ENCODE data around the gene LDLRAD4.

The LDLRAD4 gene

DNA sequence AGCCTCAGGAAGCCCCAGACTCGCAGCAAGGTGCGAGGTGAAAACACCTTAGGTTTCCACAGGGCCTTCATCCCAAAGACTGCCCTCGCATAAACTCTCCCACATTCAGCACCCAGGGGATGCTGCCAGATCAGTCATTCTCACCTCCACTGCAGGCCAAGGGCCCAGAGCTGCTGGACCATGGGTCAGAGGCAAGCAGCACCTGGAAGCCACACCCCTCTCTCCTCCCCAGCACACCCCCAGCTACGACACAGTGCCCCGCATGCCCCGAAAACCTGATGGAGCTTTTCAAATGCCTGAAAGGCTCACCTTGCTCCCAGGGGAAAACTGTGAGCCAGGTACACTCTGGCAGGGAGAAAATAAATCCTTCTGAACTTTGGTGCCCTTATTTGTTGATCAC, 31.9 kb upstream of the LDLRAD4 start:
- H3K4me1 Mint-ChIP-seq: peaks cover 2% of the 10 kb centered on the region
- CTCF ChIA-PET: no interaction called here
- no peaks in the 10 kb centered on the region for H3K9me3 Mint-ChIP-seq
- no peak for DNase-seq
- H3K27me3 Mint-ChIP-seq: peaks cover 24% of the 10 kb centered on the region
- H3K27ac Mint-ChIP-seq: no peak overlapping the region
- H3K36me3 Mint-ChIP-seq: no peaks in the 10 kb centered on the region
- H3K4me3 Mint-ChIP-seq: no peak overlapping the region

DNA sequence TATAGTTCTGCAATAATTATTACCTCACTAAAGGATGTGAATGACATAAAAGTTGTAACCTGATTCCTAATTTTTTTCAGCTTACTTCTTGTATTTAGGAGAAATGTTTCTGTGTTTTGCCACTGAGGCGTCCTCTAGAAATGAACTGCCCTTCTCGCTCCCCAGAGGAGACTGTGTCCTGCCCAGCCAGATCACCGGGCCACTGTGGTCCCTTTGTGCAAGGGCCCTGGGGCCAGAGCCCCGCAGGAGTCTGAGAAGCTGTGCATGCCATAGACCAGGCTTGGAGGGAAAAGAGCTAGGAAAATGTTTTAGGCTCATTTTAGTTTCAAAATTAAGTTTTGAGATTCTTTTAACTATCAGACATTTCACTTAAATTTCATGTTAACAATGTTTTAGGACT, 31.1 kb upstream of the LDLRAD4 start:
- CTCF ChIA-PET: no interaction called here
- no peak overlapping the region for H3K4me3 Mint-ChIP-seq

DNA sequence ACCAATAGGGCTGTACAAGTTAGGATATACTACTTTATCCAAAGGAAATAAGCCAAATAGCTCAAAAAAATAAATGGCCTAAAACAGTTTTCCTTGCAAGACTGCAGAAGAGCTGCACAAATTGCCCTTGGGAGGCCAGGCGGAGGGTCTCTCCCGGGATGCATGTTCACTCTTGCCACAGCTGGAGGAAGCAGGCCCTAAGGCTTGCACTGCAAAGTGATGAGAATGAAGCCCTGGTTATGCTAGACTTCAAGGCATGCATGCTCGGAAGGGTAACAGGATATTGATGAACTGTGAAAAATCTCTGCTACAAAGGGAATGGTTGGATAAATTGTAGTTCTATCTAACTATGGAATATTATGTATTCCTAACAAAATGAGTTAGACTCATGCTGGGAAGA, 27.5 kb upstream of the LDLRAD4 start:
- H3K4me3 Mint-ChIP-seq: no peak overlapping the region
- no peak overlapping the region for H3K27ac Mint-ChIP-seq
- no peak for DNase-seq
- no peaks in the 10 kb centered on the region for H3K9me3 Mint-ChIP-seq
- H3K27me3 Mint-ChIP-seq: peaks cover 32% of the 10 kb centered on the region
- CTCF ChIA-PET: no interaction called here
- H3K36me3 Mint-ChIP-seq: no peaks in the 10 kb centered on the region
- H3K4me1 Mint-ChIP-seq: no peaks in the 10 kb centered on the region

More for the DNA sequence above, 31.1 kb upstream of the LDLRAD4 start:
- Mint-ChIP-seq H3K4me1 (no peaks in the 10 kb centered on the region), H3K27me3 (peaks cover 24% of the 10 kb centered on the region), H3K36me3 (no peaks in the 10 kb centered on the region), H3K27ac (no peak overlapping the region), H3K9me3 (no peaks in the 10 kb centered on the region)
- DNase-seq: no peak

DNA sequence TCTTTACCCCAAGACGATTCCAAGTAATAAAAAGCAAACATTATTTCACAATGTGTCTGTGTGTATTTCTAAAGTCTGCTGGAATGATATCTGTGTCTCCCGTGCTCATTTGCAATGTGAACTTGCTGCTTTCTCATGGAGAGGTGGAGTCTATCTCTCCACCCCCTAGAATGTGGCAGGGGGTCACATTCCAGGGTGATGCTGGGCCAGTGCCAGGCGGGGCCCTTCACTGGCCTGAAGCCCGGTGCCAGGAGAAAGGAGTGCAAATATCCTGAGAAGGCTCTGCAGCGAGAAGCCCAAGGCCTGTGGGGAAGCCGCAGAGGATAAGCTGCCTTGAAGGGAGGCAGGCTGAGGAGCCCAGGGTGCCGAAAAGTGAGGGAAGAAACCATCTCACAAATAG, 26.8 kb upstream of the LDLRAD4 start:
- no peak overlapping the region for H3K4me3 Mint-ChIP-seq
- CTCF ChIA-PET: interaction anchor here (1.2 kb wide), 1 partner anchor 24 kb away, joined by 3 read pairs; no protein-coding TSS in a partner anchor
- H3K27me3 Mint-ChIP-seq: peaks cover 28% of the 10 kb centered on the region
- H3K4me1 Mint-ChIP-seq: no peaks in the 10 kb centered on the region
- no peaks in the 10 kb centered on the region for H3K36me3 Mint-ChIP-seq
- no peak overlapping the region for H3K27ac Mint-ChIP-seq
- DNase-seq: no peak
- no peaks in the 10 kb centered on the region for H3K9me3 Mint-ChIP-seq

DNA sequence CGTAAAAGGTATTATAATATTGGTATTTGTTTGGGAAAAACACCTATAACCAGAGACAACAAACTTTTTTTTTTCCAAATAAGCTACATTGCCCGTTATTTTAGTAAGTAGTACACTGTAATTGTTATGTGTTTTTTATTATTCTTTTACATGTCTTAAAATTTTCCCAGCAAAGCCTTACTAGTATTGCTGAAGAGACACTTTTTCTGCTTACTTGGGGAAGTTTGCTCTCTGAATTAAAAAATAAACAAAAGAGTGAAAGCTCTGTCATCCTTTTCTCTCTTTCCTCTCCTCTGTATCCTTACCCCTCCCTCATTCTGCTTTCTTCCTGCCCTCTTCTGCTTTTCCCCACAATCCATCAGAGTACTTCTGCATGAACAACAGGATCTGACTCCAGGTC, 25.6 kb upstream of the LDLRAD4 start:
- Mint-ChIP-seq H3K4me3 (no peak overlapping the region), H3K36me3 (no peaks in the 10 kb centered on the region), H3K4me1 (no peaks in the 10 kb centered on the region), H3K27ac (no peak overlapping the region), H3K27me3 (peaks cover 21% of the 10 kb centered on the region), H3K9me3 (no peaks in the 10 kb centered on the region)
- CTCF ChIA-PET: interaction anchor here (1.2 kb wide), 1 partner anchor 23 kb away, joined by 3 read pairs; no protein-coding TSS in a partner anchor
- no peak for DNase-seq

DNA sequence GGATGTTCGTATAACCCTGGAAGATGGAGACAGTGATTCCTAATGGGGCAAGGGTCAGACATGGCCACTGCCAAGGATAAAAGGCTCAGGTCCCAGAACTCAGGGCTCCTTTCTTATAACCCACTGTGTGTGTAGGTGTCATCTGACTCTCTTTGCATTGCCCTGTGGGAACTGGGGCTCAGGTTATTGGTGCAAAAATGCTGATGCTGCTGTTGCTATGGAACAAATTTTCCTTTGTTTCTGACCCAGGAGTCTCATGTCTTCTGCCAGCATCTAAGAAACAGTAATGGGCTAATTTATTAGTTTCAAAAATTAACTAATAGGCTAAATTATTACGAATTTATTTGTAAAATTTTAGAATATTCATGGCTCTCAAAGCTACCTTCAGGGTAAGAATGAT, 24.3 kb upstream of the LDLRAD4 start:
- Mint-ChIP-seq H3K4me3 (no peak overlapping the region), H3K9me3 (peaks cover 7% of the 10 kb centered on the region), H3K27me3 (peaks cover 28% of the 10 kb centered on the region), H3K4me1 (no peaks in the 10 kb centered on the region), H3K27ac (no peak overlapping the region), H3K36me3 (peaks cover 3% of the 10 kb centered on the region)
- CTCF ChIA-PET: no interaction called here
- no peak for DNase-seq

DNA sequence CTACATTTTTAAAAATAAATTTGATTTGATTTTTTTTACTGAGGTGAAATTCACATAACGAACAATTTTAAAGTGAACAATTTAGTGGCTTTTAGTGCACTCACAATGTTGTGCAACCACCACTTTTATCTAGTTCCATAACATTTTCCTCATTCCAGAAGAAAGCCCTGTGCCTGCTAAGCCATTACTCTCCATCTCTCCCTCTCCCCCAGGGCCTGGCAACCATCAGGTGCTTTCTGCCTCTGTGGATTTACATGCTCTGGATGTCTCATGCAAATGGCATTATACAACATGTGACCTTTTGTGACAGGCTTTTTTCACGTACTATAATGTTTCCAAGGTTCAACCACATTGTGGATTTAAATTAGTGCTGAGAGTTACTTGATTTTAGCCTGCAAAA, 19.9 kb upstream of the LDLRAD4 start:
- H3K27me3 Mint-ChIP-seq: peaks cover 39% of the 10 kb centered on the region
- no peak overlapping the region for H3K4me3 Mint-ChIP-seq
- no peak overlapping the region for H3K27ac Mint-ChIP-seq
- H3K4me1 Mint-ChIP-seq: no peaks in the 10 kb centered on the region
- H3K9me3 Mint-ChIP-seq: peaks cover 22% of the 10 kb centered on the region
- CTCF ChIA-PET: no interaction called here
- DNase-seq: no peak
- H3K36me3 Mint-ChIP-seq: peaks cover 9% of the 10 kb centered on the region

DNA sequence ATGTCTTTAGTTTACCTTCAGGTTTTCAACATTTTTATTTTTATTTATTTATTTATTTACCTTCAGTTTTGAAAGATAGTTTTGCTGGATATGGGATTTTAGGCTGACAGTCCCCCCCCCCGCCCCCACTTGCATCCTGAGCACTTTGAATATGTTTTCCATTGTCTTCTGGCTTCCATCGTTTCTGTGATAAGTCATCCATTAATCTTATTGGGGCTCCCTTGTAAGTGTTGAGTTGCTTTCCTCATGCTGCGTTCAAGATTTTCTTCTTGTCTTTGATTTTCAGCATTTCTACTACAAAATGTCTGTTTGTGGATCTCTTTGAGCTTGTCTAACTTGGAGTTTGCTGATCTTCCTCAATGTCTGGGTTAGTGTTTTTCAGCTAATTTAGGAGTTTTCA, 19.4 kb upstream of the LDLRAD4 start:
- Mint-ChIP-seq H3K4me1 (no peaks in the 10 kb centered on the region), H3K36me3 (peaks cover 9% of the 10 kb centered on the region), H3K27me3 (peaks cover 42% of the 10 kb centered on the region), H3K9me3 (peaks cover 22% of the 10 kb centered on the region), H3K4me3 (no peak overlapping the region), H3K27ac (no peak overlapping the region)
- no peak for DNase-seq
- CTCF ChIA-PET: no interaction called here

DNA sequence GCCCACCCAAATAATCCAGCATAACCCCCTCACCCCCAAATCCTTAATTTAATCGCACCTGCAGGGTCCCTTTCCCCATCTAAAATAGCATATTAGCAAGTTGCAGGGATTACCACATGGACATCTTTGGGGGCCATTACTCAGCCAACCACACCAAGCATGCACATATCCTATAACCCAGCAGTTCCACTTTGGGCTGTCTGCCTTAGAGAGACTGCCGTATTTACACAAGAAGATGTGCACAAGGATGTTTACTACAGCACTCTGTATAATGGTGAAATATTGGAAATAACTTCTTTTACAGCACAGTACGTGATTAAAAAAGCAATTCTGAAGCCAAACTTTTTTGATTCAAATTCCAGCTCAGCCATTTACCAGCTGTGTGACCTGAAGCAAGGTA, 17.3 kb upstream of the LDLRAD4 start:
- H3K4me3 Mint-ChIP-seq: no peak overlapping the region
- peaks cover 9% of the 10 kb centered on the region for H3K36me3 Mint-ChIP-seq
- peaks cover 47% of the 10 kb centered on the region for H3K27me3 Mint-ChIP-seq
- no peak for DNase-seq
- no peak overlapping the region for H3K27ac Mint-ChIP-seq
- CTCF ChIA-PET: interaction anchor here (0.5 kb wide), 1 partner anchor 929 kb away, joined by 3 read pairs; no protein-coding TSS in a partner anchor
- no peaks in the 10 kb centered on the region for H3K4me1 Mint-ChIP-seq
- H3K9me3 Mint-ChIP-seq: peaks cover 22% of the 10 kb centered on the region

DNA sequence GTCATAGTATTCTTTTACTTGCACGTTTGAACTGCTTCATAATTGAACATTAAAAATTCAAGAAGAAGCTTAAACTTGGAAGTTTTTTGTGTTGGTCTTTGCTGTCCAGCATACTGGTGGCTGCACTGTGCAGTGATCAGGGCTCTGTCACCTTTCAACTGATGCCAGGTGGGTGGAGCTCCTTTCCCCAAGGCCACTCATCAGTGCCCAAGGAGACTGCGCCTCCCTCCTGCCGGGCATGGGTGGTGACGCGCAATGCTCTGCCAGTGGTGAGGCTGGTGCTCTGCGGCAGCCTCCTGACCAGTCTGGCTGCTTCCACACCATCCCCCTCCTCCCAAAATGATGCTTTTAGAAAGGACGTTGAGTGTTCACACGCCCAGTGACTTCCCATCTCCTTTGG, 16.0 kb upstream of the LDLRAD4 start:
- no peak overlapping the region for H3K4me3 Mint-ChIP-seq
- H3K27me3 Mint-ChIP-seq: peaks cover 54% of the 10 kb centered on the region
- peaks cover 7% of the 10 kb centered on the region for H3K4me1 Mint-ChIP-seq
- CTCF ChIA-PET: no interaction called here
- no peak overlapping the region for H3K27ac Mint-ChIP-seq
- no peak for DNase-seq
- peaks cover 9% of the 10 kb centered on the region for H3K36me3 Mint-ChIP-seq
- H3K9me3 Mint-ChIP-seq: peaks cover 22% of the 10 kb centered on the region

DNA sequence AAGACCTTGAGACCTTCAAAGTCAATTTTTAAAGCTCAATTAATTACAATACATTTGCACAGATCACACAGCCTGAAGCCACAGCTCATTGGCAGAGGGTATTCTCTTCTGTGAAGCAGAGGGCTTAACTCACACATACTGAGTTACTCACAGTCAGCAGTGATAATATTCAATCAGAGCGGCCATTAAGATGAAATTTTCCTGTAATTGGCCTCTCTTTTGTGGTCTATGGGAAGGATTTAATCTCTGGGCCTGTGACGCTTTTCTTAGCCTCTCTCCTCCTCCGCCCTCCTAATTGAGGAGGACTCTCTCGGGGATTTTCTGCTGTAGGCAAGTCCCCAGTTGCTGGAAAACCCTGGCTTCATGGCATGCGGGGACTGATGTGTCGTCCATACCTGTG, 12.3 kb upstream of the LDLRAD4 start:
- H3K36me3 Mint-ChIP-seq: no peaks in the 10 kb centered on the region
- no peak overlapping the region for H3K4me3 Mint-ChIP-seq
- H3K27me3 Mint-ChIP-seq: peaks cover 52% of the 10 kb centered on the region
- no peak overlapping the region for H3K27ac Mint-ChIP-seq
- H3K4me1 Mint-ChIP-seq: peaks cover 12% of the 10 kb centered on the region
- CTCF ChIA-PET: no interaction called here
- no peak for DNase-seq
- no peaks in the 10 kb centered on the region for H3K9me3 Mint-ChIP-seq

DNA sequence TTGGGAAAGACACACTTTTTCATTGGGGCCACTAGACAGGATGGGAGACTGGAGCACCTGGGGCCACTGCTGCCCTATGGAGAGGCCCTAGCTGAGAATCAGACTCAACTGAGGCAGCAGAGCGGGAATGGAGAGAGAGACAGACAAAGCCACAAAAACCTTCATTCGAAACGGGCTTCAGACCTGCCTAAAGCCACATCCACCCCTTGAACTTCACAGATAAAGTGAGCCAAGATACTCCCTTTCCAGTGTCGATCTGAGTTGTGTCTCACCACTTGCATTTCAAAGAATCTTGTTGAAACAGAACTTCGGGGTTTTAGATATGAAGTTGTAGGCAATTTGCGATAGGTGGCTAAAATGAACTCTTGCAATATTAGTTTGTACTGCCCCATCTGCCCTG, 11.3 kb upstream of the LDLRAD4 start:
- CTCF ChIA-PET: no interaction called here
- no peak for DNase-seq
- H3K4me3 Mint-ChIP-seq: no peak overlapping the region
- no peaks in the 10 kb centered on the region for H3K36me3 Mint-ChIP-seq
- H3K9me3 Mint-ChIP-seq: no peaks in the 10 kb centered on the region
- peaks cover 52% of the 10 kb centered on the region for H3K27me3 Mint-ChIP-seq
- H3K4me1 Mint-ChIP-seq: peaks cover 12% of the 10 kb centered on the region
- no peak overlapping the region for H3K27ac Mint-ChIP-seq

DNA sequence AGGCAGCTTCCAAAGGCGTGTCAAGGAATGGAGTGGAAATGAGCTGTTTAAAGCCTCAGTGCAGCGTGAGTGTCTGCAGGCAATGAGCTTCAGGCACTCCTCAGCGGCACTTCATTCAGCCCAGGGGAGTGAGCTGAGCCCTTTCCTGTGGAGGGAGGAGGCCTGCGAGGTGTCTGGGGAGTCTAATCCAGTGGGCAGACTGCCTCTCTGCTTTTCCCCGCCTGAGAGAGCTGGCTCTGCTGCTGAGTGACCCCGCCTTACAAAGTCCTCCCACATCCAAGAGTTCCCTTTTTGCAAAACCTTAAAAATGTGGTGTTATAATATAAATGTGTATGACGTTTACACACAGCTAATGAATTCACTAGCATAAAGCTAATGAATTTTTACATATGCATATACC, 7.0 kb upstream of the LDLRAD4 start:
- no peak overlapping the region for H3K4me3 Mint-ChIP-seq
- H3K4me1 Mint-ChIP-seq: peaks cover 18% of the 10 kb centered on the region
- no peak for DNase-seq
- H3K36me3 Mint-ChIP-seq: no peaks in the 10 kb centered on the region
- H3K9me3 Mint-ChIP-seq: no peaks in the 10 kb centered on the region
- CTCF ChIA-PET: interaction anchor here (1.2 kb wide), 1 partner anchor 346 kb away, joined by 3 read pairs; no protein-coding TSS in a partner anchor
- H3K27ac Mint-ChIP-seq: no peak overlapping the region
- H3K27me3 Mint-ChIP-seq: peaks cover 60% of the 10 kb centered on the region

DNA sequence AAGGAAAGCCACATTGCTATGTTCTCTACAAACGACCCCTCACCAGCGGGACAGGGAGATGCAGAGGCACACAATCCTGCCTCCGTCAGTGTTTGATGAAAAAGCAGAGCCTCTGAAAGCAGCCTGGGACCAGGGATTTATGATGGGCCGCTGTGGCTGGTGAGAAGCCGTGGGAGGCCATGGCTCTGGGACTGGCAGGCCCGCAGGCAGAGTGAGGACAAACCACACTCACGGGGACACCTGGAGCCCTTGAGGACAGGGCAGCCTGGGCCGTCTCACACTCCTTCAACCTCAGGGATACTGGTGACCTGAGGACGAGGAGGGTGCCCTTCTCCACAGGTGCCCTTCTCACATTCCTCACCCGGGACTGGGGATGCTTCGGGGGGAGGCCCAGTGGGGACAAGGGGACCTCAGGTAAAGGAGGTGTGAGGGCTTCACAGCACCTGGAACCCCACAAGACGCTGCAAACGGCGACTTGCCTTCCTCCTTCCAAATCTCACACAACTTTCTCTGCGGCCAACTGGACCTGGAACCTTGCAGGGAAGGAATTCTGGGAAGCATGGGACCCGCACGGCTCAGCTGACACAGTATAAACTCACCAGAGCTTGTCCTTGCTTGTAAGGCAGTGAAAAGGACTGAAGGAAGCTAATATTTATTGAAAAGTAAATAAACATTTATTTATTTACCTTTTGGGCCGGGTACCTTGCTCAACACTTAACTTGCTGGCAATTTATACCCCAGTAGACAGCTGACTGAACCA, 5.3 kb upstream of the LDLRAD4 start:
- no peaks in the 10 kb centered on the region for H3K36me3 Mint-ChIP-seq
- no peak overlapping the region for H3K4me3 Mint-ChIP-seq
- H3K4me1 Mint-ChIP-seq: peaks cover 10% of the 10 kb centered on the region
- H3K9me3 Mint-ChIP-seq: no peaks in the 10 kb centered on the region
- CTCF ChIA-PET: interaction anchor here (1.2 to 1.3 kb wide), 2 partner anchors 345 to 417 kb away, joined by 3 to 4 read pairs; no protein-coding TSS in a partner anchor
- no peak for DNase-seq
- H3K27me3 Mint-ChIP-seq: peaks cover 52% of the 10 kb centered on the region
- no peak overlapping the region for H3K27ac Mint-ChIP-seq

DNA sequence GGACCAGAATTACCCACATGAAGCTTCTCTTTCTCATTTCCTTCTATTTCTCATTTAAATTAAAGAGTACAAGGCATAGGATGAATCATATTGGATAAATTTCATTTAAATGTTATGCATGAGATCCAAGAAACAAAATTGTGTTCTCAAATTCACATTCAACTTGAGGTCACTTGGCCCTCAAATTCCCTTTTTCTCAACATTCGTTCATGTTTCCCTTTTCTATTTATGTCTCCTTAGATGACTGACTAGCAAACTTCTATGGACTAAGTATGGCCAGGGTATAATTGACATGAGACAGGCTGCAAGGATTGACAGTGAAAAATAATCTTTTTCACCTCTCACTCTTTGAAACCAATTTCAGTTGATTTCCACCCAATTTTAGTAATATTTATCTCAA, 4.0 kb upstream of the LDLRAD4 start:
- H3K27ac Mint-ChIP-seq: no peak overlapping the region
- no peaks in the 10 kb centered on the region for H3K9me3 Mint-ChIP-seq
- peaks cover 48% of the 10 kb centered on the region for H3K27me3 Mint-ChIP-seq
- H3K4me3 Mint-ChIP-seq: no peak overlapping the region
- CTCF ChIA-PET: no interaction called here
- no peaks in the 10 kb centered on the region for H3K36me3 Mint-ChIP-seq
- peaks cover 19% of the 10 kb centered on the region for H3K4me1 Mint-ChIP-seq
- DNase-seq: no peak

Measured in activated naive CD4-positive, alpha-beta T cell treated with anti-CD3 and anti-CD28 coated beads, Interleukin-2, amount 10 ng/mL, durations not matched to agents 7 days and 5 days (primary cell).